Lower lobe of right lung (tissue), 2 donors: ENCODE data around the gene SIRT4. TPM values are rescaled to one million over a fixed set of nuclear protein-coding genes. Genes with fewer than 3 reads are reported as not detected.
A peak's percentile ranks its signal among the peaks of the same experiment; 100 is the strongest.

ENCODE experiments used
- ATAC-seq, 2 donors: fragments of 200-7000 bp; cut with Tn5 transposase; one replicate each; pipeline ENCODE4 v1.9.1; 2020 to 2022; ENCODE audit warnings: mild to moderate bottlenecking in 2 of 2, moderate library complexity in 2 of 2
- DNase-seq: peaks from one replicate; pipeline ENCODE4 v3.0.0-alpha.2; 2020
- H3K27ac ChIP-seq: fragments of 200-600 bp; one replicate; pipeline ENCODE4 v1.8.0; 2022
- H3K27me3 ChIP-seq: fragments of 200-600 bp; one replicate; pipeline ENCODE4 v1.8.0; 2022; ENCODE audit warnings: low read depth
- H3K36me3 ChIP-seq: fragments of 200-600 bp; one replicate; pipeline ENCODE4 v1.8.0; 2022; ENCODE audit warnings: mild to moderate bottlenecking
- H3K4me1 ChIP-seq: fragments of 200-600 bp; one replicate; pipeline ENCODE4 v1.8.0; 2022
- H3K4me3 ChIP-seq: fragments of 200-600 bp; one replicate; pipeline ENCODE4 v1.8.0; 2022; ENCODE audit warnings: mild to moderate bottlenecking
- H3K9me3 ChIP-seq: fragments of 200-600 bp; one replicate; pipeline ENCODE4 v1.8.0; 2022
- intact Hi-C: fragments of 100-400 bp; cut with DNase I; formaldehyde crosslinking; loops from one replicate; pipeline ENCODE4 v1.11.0; 2022
- total RNA-seq: library from RNA; stranded (reverse); fragmentation: NEBNext Ultra II Directional; extraction: Animal tissue kit (Norgen Biotek cat#: 25700); gene quantifications from one replicate; pipeline ENCODE4 v1.2.1, GENCODE V29; 2021
- TF ChIP-seq, protein P1 (sequence below): fragments of 200-600 bp; IDR thresholded peaks from one replicate; pipeline ENCODE4 v1.8.0; 2022; ENCODE audit warnings: antibody characterized with exemption, mild to moderate bottlenecking
- donor health status: DM: no; HTN: yes; CAD: no; lungs with severe emphysema.

Gene SIRT4
- total RNA-seq, 1 donor from 2014 or later, result 2.1 TPM

DNA sequence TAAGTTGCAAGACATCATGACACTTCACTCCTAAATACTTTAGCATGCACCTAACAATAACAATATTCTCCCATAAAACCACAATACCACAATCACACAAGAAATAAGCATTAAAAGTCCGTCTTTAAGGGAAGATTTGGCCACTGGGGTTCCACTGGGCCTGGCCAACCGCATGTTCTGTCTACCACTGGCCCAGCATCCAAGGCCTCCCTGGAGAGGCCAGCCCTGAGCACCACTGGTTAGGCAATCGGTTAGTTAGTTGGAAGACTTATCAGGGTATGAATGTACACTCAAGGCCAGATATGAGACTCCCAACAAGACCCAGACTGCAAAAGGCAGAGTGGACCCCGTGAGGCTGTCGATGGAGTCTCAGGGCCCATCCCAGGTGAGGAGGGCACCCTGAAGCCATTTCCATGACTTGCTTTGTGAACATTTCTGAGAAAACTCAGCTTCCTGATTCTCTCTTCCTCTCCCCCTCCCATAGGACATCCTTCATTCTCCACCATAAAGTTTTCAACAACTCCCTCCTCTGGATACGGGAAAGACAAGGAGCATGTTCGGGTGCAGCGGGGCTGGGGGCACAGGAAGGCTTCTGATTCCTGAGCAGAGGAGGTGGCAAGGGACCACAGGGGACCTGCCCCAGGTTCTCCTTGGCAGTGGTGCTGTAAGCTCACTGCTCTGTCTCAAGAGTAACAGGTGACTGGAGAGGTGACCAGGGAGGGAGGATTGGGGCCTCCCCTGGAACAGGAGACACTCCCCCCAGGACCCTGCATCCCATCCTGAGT lies 42.5 kb upstream of the SIRT4 start:
- no peak overlapping the region for H3K4me3 ChIP-seq
- peaks cover 99% of the 10 kb centered on the region for H3K4me1 ChIP-seq
- ATAC-seq, result no peak

DNA sequence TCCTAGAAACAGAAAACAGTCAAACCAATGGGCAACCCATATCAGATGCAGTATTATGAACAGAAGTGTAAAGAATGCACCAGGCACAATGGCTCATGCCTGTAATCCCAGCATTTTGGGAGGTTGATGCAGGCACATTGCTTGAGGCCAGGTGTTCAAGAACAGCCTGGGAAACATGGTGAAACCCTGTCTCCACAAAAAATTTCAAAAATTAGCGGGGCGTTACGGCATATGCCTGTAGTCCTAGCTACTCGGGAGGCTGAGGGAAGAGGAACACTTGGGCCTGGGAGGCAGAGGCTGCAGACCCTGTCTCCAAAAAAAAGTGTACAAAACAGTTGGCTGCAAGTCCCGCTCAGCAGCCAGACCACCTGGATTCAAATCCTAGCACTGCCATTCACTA lies 41.5 kb upstream of the SIRT4 start:
- peaks cover 90% of the 10 kb centered on the region for H3K4me1 ChIP-seq
- H3K36me3 ChIP-seq, result peaks cover 6% of the 10 kb centered on the region
- intact Hi-C loops, result no loop called here
- no peaks in the 10 kb centered on the region for H3K9me3 ChIP-seq
- ATAC-seq (no peak), DNase-seq (no peak)
- TF ChIP-seq, protein P1, sequence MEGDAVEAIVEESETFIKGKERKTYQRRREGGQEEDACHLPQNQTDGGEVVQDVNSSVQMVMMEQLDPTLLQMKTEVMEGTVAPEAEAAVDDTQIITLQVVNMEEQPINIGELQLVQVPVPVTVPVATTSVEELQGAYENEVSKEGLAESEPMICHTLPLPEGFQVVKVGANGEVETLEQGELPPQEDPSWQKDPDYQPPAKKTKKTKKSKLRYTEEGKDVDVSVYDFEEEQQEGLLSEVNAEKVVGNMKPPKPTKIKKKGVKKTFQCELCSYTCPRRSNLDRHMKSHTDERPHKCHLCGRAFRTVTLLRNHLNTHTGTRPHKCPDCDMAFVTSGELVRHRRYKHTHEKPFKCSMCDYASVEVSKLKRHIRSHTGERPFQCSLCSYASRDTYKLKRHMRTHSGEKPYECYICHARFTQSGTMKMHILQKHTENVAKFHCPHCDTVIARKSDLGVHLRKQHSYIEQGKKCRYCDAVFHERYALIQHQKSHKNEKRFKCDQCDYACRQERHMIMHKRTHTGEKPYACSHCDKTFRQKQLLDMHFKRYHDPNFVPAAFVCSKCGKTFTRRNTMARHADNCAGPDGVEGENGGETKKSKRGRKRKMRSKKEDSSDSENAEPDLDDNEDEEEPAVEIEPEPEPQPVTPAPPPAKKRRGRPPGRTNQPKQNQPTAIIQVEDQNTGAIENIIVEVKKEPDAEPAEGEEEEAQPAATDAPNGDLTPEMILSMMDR, result no peak
- no peak overlapping the region for H3K4me3 ChIP-seq
- H3K27ac ChIP-seq, result peak overlapping the region; percentile 91
- H3K27me3 ChIP-seq, result no peaks in the 10 kb centered on the region

More for the DNA sequence above, 42.5 kb upstream of the SIRT4 start:
- no peak for DNase-seq
- no peaks in the 10 kb centered on the region for H3K27me3 ChIP-seq
- peak overlapping the region; percentile 91 for H3K27ac ChIP-seq
- peaks cover 13% of the 10 kb centered on the region for H3K36me3 ChIP-seq
- intact Hi-C loops, result no loop called here
- TF ChIP-seq, protein P1, result no peak
- no peaks in the 10 kb centered on the region for H3K9me3 ChIP-seq

DNA sequence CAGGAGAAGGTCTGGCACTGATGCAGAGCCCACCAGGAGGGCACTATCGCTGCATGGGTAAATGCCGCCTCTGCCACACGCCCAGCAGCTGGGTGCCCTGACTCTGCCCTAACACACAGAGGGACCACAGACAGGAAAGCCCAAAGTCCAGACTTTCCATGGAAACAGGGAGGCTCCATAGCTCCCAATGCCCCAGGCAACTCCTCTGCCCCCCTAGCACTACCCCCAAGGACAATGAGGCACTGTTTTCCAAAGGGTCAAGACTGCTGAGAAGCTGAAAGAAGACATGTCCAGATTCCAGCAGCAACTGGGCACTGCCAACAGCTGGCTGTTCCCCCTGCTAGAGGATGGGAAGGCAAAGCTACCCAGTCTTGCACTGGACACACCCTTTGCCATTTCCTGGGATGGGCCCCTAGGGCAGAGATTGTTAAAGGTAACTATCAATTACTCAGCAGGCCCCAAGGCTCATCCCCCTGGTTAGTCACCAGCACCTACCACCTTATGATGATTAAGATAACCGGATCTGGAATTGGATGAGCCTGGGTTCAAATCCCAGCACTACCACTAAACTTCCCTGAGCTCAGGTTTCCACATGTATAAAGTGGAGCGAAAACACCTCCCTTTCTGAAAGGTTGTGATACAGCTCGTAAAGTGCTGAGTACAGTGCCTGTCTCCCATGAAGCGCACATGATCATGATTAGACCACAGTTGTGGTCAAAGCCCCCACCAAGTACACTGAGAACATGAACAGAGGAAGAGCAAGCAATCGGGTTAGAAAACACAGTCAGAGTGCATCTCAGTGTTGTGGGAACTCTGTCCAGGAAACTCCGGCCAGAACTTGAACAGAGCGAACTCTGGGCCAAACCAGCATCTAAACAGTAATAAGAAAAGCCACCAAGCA lies 39.9 kb upstream of the SIRT4 start:
- peaks cover 5% of the 10 kb centered on the region for H3K36me3 ChIP-seq
- no peaks in the 10 kb centered on the region for H3K9me3 ChIP-seq
- H3K27me3 ChIP-seq, result no peaks in the 10 kb centered on the region
- intact Hi-C loops, result no loop called here
- ATAC-seq, result no peak
- peak overlapping the region; percentile 91 for H3K27ac ChIP-seq
- TF ChIP-seq, protein P1, result no peak
- H3K4me1 ChIP-seq, result peaks cover 87% of the 10 kb centered on the region
- H3K4me3 ChIP-seq, result peak overlapping the region; percentile 90
- DNase-seq, result no peak

DNA sequence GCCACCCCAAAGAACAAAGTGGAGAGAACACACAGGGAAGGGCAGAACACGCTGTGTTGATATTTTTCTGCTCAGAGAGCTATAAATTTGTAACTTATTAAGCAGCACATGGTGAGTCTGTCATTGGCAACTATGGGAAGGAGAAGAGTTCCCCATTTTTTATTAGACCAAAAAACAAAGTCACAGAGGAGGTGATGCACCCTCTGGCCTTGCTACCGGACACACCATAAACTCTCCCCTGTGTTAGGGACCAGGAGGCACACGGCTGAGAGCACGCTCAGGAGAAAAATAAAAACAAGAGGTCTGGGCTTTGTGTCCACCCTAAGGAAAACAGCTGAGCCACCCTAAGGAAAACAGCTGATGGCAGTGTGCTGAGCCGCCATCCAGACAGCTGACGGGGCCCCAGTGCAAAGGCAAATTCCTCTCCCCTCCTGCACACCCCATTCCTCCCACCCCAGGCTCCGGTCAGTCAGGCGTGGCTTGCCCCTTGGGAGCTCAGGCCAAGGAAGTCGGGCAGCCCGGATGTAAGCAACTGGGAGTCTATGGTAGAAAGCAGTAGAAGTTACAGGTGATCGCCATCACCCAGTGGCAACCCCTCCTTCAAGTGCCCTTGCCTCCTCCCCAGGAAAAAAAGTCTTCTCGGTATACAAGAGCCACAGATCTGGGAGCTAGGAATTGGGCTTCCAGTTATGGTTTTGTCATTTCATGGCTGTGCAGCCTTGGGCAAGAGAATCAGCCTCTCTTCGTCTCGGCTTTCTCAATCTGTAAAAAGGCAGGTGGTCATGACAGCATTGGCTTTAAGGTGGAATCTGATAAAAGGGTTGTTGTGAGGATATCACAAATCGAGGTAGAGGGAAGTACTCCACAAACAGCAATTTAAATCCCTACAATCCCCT lies 39.0 kb upstream of the SIRT4 start:
- TF ChIP-seq, protein P1, result no peak

DNA sequence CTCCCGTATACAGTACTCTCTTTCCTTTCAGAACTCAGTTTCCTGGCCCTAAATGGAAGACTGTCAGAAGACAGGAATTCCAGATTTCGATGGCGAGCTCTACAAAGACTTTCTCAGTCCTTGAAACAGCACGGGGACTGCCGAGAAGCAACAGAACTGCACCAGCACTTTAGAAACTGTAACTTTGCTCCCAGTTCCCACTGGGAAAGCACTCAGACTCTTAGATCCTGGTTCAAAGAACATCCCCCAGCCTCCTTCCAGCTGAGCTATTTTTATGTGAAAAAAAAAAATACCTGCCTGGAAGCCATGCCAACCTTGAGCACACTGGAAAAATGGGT lies 38.4 kb upstream of the SIRT4 start:
- peaks cover 86% of the 10 kb centered on the region for H3K4me1 ChIP-seq
- no peaks in the 10 kb centered on the region for H3K9me3 ChIP-seq
- H3K4me3 ChIP-seq, result peak overlapping the region; percentile 90
- peak overlapping the region; percentile 91 for H3K27ac ChIP-seq
- intact Hi-C loops, result no loop called here
- TF ChIP-seq, protein P1, result no peak
- DNase-seq (no peak), ATAC-seq (no peak)
- peaks cover 5% of the 10 kb centered on the region for H3K36me3 ChIP-seq
- H3K27me3 ChIP-seq, result no peaks in the 10 kb centered on the region

More for the DNA sequence above, 39.0 kb upstream of the SIRT4 start:
- Histone ChIP-seq H3K36me3 (peaks cover 5% of the 10 kb centered on the region), H3K4me1 (peaks cover 87% of the 10 kb centered on the region), H3K27me3 (no peaks in the 10 kb centered on the region), H3K4me3 (peak overlapping the region; percentile 90), H3K9me3 (no peaks in the 10 kb centered on the region), H3K27ac (peak overlapping the region; percentile 91)
- DNase-seq (no peak), ATAC-seq (peak in 1 of 2 donors; percentile 13)
- intact Hi-C loops, result no loop called here
